GM18909 (cell line): ENCODE results near the gene MACROH2A1.

ENCODE experiments used
- ATAC-seq: cut with Tn5 transposase; IDR thresholded peaks from one replicate; pipeline ENCODE4 v1.9.1; 2021; ENCODE audit warnings: mild to moderate bottlenecking; ENCODE audit not compliant: unreplicated experiment, poor library complexity

The MACROH2A1 gene

DNA sequence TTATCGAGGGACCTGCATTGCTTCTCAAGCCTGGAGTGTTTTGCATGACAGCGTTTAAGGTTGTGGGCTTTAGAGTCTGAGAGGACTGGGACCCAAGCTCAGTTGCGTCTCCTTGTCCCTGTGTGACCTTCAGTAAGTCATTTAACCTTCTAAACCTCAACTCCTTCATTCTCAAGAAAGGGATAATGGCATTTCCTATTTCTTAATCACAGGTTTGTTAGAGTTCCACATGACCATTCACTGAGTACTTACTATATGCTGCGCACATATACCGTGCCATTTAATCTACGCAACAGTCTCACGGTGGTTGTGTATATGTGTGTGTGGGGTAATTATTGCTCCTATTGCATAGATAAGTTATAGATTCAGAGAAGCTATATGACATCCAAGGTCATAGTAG, 76.3 kb downstream of the MACROH2A1 start:
- no peak for ATAC-seq

DNA sequence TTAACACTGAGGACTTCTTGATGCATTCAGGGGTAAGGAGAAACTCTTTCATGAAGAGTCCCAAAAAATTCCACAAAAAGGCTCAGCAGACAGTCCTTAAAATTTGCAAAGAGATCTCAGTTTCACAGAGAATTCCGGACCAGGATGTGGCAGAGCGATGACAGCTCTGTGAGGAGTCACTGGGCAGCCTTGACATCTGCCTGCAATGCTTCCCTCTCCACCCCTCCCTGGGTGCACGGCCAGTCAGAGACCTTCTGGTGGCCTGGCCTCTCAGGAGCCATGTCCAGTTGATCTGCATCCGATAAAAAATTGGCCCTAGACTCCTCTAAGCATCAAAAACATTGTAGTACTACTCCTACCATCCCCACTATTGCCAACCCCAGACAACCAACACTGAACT, 76.8 kb downstream of the MACROH2A1 start:
- ATAC-seq, result no peak

DNA sequence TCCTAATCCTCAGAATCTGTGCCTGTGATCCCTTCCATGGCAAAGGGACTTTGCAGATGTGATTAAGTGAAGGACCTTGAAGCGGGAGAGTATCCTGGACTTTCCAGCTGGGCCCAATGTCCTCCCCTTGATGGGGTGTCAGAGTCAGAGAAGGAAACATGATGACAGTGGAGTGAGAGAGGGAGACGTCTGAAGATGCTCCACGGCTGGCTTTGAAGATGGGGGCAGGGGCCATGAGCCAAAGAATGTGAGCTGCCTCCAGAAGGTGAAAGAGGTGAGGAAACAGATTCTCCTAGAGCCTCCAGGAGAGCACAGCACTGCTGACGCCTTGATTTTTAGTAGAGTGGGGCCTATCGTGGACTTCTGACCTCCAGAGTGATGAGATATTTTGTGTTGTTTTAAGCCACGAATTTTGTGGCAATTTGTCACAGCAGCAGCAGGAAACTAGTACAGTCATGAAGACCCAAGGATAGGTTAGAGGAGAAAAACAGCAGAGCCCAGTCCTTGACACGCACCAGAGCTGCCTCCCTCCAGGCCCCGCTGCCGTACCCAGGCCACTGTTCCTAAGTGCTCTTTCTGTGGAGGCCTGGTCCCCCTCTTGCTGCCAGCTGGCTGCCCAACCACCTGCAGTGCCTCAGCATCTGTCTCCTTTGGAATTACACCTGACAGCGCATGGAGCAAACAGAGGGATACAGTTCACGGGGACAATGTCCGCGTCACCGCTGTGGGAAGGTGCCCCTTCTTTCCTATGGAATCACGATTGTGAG, 78.1 kb downstream of the MACROH2A1 start:
- ATAC-seq, result no peak

DNA sequence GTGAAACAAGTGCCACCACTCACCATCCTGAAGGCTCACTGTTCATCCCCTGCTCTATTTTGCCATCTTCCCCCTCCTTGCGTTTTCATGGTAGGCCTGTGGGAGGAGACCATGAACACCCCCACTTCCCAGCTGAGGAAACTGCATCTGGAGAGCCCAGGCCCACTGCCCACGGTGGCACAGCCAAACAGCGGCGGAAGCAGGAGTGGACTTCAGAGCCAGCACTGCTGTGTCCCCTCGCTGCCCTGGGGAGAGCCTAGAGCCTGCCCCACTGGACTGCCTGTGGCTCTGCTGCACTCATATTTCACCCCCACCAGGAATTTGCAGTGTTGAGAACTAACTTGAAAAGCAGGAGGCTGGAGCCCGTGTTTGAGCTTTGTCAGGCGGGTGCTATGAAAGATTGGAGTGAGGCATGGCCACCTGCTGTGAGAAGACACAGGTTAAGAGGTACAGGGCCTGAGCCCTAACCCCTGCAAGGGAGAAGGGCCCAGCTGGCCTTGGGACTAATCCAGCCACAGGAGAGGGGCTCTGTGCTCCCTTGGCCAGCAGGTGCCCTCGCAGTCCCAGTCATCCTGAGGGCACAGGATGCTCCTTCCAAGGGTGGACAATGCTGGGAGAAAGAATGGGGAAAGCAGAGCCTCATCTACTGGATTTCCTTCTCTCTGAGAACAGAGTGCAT, 79.0 kb downstream of the MACROH2A1 start:
- ATAC-seq, result no peak

DNA sequence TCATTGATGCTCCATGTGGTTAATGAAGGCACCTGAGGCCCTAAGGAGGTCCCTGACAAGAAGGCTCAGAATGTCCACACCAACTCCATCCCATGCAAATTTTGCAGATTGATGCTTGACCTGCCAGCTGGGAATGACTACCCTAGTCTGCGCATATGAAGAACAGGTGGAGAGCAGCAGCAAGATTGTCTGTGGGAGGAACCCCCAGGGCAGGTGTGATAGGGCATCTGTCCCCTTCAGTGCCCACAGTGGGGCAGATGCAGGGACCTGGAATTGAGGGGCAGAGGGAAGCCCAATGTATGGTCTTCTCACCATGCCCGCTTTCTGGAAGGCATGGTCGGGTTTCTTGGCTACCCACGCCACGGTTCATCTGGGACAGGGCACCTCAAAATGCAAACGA, 79.6 kb downstream of the MACROH2A1 start:
- no peak for ATAC-seq

DNA sequence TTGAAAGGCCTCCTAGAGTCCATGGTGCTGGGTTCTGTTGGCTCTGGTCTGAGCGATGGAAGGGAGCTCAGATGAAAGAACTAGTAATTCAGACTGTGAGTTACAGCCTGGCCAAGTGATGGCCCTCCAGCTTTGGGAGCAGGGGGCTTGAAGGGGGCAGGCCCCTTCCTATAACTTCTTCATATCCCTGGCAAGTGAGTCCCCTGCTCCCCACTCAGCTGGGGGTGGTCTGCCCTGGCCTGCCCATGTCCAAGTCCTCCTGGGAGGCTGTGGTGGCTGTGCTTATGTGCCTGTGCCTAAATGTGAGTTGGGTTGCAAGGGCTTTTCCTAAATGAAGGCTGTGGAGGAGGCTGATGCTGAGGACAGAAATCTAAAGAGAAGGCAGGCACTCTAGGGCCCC, 80.1 kb downstream of the MACROH2A1 start:
- no peak for ATAC-seq

DNA sequence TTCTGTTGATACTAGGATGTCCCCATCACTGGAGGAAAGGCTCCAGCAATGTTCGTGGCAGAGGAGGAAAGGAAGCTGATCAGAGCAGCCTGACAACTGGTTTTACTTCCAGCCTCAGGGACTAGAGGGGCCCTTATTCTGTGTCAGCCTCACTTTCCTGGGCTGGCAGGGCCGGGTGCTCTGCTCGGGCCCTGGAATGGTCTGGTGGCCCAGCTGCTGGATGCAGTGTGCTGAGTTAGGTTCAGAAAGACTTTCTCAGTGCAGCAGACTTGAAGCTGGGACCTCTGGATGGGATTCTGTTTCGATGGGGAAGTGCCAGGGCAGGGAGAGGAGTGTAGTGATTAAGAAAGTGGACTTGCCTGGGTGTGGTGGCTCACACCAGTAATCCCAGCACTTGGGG, 81.0 kb downstream of the MACROH2A1 start:
- no peak for ATAC-seq

DNA sequence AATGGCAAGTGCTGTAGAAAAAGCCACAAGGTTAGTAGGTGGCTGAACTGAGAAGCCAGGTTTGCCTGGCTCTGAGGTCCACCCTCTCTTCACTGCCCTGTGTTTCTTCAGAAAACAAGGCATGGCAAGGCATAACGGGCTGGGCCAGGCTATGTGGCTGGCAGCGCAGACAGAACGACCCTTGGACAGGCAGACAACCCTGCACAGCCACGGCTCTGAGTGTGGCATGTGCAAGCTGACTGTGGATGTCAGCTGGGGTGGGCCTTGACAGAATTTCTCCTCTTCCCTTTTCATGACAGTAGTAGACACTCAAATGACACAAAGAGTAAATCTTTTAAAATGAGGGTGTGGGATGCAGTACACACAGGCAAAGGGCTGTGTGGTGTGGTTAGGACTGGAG, 81.7 kb downstream of the MACROH2A1 start:
- no peak for ATAC-seq

DNA sequence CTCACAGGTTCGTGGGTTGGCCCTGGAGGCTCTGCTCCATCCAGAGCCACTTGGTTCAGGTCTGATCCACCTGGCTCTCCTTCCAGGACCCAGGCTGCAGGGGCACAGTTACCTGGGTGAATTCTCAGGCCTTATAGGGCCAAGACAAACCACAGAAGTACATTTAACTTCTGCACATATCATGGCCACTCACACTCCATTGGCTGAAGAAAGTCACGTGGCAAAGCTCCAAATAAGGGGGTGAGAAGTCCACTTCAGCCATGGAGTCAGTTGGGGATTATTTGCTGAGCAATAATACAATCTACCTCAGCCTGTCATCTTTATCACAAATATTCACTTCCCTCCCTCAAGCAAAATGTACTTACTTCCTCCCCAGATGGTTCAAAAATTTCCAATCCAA, 83.6 kb downstream of the MACROH2A1 start:
- no peak for ATAC-seq

DNA sequence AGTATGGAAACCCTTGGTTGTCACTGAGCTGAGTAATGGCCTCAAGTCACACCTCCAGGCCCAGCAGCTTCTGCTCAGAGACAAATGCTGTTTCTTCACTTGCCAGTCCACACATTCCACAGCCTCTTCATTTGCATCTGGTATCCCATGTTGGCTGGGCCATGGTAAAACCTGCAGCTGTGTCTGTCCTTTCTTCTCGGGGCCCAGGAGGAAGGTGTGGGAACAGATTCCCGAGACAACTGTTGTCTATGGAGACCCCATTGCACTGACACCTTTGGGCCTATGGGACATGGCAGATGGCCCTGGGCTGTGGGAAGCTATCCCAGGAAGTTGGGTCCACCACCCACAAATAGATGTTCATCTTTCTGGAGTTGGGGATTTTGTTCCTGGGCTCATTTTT, 85.1 kb downstream of the MACROH2A1 start:
- ATAC-seq, result no peak

DNA sequence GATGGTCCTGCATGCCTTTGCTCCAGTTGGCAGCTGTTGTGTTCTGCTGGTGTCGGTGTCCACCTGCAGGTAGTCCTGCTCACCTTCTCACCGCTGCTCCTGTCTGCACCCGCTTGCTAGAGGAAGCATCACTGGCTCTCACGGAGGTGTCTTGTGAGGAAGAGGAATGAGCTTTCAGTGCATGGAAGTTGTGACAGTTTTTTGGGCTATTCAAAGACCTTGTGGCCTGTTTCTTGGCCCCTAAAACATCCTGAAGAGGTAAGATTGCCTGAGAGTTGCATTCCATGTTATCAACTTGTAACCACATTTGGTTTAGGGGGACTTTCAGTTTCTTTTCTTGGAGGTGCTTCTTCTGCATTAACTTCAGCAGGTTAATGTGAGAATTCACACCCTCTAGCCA, 85.6 kb downstream of the MACROH2A1 start:
- ATAC-seq, result no peak

DNA sequence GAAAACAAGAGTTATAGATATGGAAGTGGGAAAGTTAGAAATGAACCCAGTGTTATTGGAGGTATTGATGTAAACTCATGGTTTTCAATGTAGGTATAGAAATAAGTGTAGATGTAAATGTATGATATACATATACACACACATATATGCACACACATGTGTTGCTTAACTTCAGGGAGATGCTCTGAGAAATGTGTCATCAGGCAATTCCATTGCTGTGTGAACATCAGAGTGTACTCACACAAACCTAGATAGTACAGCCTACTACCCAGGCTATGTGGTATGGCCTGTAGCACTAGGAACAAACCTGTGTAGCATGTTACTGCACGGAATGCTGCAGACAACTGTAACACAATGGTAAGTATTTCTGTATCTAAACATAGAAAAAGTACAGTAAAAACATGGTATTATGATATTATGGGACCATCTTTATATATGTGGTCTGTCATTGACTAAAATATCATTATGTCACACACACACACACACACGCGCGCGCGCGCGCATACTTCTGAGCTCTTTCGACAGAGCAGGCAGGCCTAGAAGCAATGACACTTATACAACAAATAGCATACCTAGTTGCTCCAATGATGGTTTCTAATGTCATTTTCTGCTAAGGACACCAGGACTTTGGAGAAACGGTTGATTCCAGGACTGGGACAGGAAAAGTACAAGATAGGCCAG, 86.6 kb downstream of the MACROH2A1 start:
- no peak for ATAC-seq

DNA sequence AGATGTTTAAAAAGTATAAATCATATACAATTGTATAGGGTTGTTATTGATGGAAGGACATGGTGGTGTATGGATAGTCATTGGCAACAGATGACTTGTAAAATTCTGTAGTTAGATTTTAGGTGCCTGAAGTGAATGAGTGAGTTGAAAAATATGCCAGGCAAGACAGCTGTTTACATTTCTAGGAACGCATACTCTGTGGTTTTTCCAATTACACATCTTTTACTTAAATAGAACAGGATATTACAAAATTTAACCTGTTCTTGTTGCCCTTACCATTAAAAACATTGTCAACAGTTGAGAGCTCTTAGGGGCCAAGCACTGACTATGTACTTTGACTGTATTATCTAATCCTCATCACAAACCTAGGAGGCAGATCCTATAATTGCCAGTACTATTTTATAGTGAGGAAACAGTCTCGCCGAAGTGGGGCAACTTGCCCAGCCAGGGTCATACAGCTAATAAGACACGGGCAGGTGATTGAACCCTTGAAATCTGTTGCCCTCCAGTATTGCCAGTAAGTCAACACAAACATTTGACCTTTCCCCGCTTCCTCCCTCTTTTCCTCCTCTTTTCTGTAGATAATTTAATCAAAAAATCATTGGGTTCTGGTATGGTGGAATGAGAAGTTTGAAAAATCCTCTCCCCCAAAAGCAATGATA, 88.6 kb downstream of the MACROH2A1 start:
- ATAC-seq, result no peak

DNA sequence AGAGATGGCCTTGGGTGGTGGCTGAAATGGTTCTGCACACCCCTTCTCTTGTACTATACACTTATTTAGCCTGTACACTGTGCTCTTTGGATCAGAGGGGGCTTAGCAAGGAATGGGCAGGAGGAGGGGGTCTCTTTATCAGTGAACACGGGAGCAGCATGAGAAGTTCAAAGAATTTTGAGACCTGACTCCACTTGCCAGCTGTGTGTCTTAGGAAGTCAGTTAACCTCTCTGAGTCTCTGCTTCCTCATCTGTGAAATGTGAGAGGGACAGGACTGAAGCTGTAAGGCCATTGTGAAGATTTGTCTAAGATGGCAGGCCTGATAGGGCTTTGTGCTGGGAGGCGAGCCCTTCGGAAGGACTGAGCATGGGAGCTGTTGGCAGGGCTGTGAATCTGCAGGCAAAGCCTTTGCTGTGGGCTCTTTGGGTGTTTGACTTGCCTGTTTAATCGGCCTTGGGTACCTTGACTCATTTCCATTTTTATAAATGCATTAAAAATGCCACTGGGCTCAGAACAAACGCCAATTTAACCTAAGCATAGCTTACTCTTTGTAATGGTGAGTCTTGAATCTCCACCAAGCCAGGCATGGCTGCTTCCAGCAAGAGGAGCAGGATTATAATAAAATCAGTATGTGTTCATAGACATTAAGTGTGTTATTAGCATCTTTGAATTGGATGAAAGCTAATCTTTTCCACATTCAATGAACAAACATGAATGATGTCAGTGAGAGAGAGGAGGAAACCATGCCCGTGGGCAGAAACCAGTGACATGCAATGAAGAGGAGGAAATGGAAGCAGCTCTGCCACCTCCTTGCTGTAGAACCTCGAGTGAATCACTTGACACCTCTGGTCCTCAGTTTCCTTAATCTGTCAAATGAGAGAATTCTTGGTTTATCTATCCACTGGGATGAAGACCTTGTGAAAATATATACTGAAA, 89.4 kb downstream of the MACROH2A1 start:
- ATAC-seq, result no peak

DNA sequence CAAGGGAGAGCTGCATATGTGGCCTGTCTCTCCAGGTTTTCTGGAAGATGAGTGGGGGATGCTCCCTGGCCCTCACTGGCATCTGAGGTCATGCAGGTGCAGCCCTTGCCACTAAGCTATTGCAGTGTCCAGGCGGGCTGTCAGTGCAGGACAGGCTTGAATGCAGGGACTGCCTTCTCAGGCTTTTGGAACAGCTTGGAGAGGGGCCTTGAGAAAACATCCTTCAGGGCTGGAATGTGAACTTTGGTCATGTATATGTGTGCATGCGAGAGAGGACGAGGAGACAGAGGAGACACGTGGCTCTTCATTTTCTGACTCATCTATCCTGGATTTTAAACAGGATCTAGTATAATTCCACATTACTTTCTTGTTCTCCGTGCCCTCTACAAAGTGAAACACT, 90.3 kb downstream of the MACROH2A1 start:
- no peak for ATAC-seq

DNA sequence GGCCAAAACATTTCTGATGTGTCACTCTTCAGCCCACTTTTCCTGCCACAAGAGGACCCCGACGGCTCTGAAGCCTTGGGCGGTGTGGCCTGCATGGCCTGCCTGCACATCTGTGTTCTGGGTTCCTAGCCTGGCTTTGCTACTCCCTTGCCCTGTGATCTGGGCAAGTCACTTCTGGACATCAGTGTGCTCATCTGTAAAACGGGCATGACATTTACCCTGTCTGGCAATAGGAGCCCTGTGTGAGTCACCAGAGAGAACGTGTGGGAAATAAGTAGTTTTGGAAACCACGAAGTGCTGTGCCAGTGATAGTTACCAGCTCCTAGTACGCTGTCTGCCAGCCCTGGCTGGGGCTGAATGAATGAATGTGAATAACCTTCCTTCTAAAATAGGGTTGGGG, 90.8 kb downstream of the MACROH2A1 start:
- ATAC-seq, result no peak

DNA sequence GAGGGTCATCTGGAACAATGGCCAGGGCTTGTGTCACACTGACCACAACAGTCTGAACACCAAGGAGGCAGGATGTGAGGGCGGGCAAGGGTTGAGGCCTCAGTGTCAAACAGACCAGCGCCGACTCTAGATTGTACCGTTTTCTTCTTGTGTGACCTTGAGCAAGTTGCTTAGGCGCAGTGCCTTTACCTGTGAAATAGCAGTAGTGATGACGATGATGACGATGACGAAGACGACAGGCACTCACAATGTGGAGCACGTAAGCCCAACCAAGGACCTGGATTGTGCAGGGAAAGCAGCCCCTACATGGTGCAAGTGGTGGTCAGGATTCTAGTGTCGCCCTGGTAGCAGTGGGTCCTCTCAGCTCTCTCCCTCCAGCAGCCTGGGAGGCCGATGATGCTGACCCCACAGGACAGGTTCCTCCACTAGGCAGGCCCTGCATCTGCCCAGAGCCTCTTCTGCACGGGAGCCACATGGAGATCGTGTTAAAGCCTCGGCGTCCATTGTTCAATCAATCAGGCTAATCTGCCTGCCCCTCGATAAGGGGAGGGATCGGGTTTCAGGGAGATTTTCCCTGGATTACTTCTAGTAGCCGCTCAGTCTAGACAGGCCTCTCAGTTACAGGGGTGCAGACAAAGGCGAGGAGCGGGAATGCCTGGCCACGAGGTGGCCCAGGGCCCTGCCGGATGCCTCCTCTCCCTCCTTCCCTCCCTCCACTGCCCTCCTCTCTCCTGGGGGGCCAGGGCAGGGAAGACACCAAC, 91.7 kb downstream of the MACROH2A1 start:
- no peak for ATAC-seq

DNA sequence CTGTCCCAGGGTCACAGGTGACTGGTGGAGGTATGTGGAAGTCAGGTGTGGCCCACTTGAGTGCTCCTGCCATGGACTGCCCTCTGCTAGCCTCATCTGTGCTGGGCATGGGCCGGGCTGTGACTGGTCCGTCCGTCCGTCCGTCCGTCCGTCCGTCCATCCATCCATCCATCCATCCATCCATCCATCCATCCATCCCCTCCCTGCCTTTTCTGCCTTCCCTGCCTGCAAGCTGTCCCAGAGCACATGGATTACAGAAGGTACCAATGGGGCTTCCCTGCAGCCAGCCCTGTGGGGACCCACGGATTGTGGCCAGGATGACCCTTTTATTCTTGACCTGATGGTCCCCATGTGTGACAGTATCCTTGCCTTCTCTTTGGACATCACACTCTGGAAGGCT, 92.5 kb downstream of the MACROH2A1 start:
- ATAC-seq, result no peak
